HL-60 (cell line): ENCODE results near the gene TOP2A.

ENCODE experiments used
- DNase-seq, 2 experiments: peaks; one replicate each; pipeline ENCODE4 v3.0.0-alpha.2; 2010 to 2020; ENCODE audit warnings: low read depth in 1 of 2, low spot score in 1 of 2
- H3K27ac ChIP-seq: fragments of 250-450 bp; sonication (Bioruptor Pico); replicated peaks from 2 replicates; pipeline ENCODE4 v1.5.1; 2020; ENCODE audit warnings: mild to moderate bottlenecking, moderate library complexity
- H3K27me3 ChIP-seq: fragments of 250-450 bp; sonication (Bioruptor Pico); 2 replicates; pipeline ENCODE4 v1.5.1; 2021; ENCODE audit warnings: mild to moderate bottlenecking, moderate library complexity; ENCODE audit not compliant: insufficient read depth, poor library complexity, severe bottlenecking
- H3K4me3 ChIP-seq: replicated peaks from 2 replicates; pipeline ENCODE4 v1.5.1; 2011; ENCODE audit warnings: mild to moderate bottlenecking, control low read depth, low read length; ENCODE audit not compliant: insufficient read depth
- GABPA ChIP-seq: IDR thresholded peaks from 2 replicates; pipeline ENCODE4 v1.6.1; 2012; ENCODE audit warnings: low read depth
- POLR2AphosphoS5 ChIP-seq: IDR thresholded peaks from 2 replicates; pipeline ENCODE4 v1.6.1; 2012; ENCODE audit warnings: low read depth
- SPI1 ChIP-seq: IDR thresholded peaks from 2 replicates; pipeline ENCODE4 v1.6.1; 2012; ENCODE audit warnings: low read depth, mild to moderate bottlenecking, borderline replicate concordance
- TF ChIP-seq, protein P1 (sequence below): IDR thresholded peaks from one replicate; pipeline ENCODE4 v1.5.1; 2011; ENCODE audit warnings: low read length, control low read depth, inconsistent platforms; ENCODE audit not compliant: insufficient read depth
- TF ChIP-seq, protein P2 (sequence below): IDR thresholded peaks from 2 replicates; pipeline ENCODE4 v1.6.1; 2012; ENCODE audit warnings: low read depth; ENCODE audit not compliant: insufficient replicate concordance

TOP2A gene

DNA sequence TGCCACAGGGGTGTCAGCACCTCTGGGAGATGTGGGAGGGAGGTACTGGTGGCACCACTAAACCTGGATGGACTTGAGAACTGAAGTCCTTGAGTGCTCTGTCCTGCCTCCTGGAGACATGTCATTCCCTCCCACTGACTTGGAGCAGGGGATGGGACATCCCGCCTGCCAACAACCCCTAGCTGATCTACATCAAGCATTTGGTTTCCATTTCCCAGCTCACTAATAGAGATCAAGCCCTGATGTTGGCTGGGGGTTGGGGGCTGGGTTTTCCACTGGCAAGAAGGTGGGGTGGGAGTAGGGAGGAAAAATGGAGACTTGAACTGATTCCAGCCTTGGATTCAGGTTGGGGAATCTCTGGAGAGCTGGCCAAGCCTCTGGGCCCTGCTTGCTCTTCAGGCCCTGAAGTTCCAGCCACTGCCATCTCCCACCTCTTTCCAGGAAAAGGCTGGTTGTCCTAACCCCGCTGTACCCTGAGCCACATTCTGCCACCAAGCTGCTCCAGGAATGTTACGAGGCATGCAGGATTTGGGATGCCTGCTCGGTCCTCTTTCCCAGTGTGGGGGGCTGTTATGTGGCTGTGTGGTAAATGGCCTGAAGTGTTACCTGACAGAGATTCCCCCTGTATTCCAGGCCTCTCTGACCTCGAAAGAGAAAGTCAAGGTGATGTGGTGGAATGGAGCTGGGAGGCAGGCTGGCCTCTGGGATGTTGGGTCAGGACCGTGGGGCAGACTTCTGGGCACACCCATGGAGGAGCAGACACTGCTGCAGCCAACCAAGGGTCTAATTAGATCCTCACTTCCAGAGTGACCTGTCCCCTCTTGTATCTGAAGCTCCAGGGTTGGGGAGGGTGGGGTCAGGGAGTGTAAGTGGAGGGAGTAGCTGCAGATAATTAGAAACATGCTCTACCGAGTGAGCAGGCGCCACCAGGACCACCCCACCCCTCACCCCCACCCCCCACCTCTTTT, 42.2 kb upstream of the TOP2A start:
- no peak for TF ChIP-seq SPI1
- no peak for TF ChIP-seq GABPA
- TF ChIP-seq, protein P1, sequence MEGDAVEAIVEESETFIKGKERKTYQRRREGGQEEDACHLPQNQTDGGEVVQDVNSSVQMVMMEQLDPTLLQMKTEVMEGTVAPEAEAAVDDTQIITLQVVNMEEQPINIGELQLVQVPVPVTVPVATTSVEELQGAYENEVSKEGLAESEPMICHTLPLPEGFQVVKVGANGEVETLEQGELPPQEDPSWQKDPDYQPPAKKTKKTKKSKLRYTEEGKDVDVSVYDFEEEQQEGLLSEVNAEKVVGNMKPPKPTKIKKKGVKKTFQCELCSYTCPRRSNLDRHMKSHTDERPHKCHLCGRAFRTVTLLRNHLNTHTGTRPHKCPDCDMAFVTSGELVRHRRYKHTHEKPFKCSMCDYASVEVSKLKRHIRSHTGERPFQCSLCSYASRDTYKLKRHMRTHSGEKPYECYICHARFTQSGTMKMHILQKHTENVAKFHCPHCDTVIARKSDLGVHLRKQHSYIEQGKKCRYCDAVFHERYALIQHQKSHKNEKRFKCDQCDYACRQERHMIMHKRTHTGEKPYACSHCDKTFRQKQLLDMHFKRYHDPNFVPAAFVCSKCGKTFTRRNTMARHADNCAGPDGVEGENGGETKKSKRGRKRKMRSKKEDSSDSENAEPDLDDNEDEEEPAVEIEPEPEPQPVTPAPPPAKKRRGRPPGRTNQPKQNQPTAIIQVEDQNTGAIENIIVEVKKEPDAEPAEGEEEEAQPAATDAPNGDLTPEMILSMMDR: no peak
- TF ChIP-seq, protein P2, sequence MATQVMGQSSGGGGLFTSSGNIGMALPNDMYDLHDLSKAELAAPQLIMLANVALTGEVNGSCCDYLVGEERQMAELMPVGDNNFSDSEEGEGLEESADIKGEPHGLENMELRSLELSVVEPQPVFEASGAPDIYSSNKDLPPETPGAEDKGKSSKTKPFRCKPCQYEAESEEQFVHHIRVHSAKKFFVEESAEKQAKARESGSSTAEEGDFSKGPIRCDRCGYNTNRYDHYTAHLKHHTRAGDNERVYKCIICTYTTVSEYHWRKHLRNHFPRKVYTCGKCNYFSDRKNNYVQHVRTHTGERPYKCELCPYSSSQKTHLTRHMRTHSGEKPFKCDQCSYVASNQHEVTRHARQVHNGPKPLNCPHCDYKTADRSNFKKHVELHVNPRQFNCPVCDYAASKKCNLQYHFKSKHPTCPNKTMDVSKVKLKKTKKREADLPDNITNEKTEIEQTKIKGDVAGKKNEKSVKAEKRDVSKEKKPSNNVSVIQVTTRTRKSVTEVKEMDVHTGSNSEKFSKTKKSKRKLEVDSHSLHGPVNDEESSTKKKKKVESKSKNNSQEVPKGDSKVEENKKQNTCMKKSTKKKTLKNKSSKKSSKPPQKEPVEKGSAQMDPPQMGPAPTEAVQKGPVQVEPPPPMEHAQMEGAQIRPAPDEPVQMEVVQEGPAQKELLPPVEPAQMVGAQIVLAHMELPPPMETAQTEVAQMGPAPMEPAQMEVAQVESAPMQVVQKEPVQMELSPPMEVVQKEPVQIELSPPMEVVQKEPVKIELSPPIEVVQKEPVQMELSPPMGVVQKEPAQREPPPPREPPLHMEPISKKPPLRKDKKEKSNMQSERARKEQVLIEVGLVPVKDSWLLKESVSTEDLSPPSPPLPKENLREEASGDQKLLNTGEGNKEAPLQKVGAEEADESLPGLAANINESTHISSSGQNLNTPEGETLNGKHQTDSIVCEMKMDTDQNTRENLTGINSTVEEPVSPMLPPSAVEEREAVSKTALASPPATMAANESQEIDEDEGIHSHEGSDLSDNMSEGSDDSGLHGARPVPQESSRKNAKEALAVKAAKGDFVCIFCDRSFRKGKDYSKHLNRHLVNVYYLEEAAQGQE: no peak
- TF ChIP-seq POLR2AphosphoS5: no peak
- no peak overlapping the region for H3K4me3 ChIP-seq
- DNase-seq: no peak
- peaks cover 3% of the 10 kb centered on the region for H3K27me3 ChIP-seq
- no peak overlapping the region for H3K27ac ChIP-seq

DNA sequence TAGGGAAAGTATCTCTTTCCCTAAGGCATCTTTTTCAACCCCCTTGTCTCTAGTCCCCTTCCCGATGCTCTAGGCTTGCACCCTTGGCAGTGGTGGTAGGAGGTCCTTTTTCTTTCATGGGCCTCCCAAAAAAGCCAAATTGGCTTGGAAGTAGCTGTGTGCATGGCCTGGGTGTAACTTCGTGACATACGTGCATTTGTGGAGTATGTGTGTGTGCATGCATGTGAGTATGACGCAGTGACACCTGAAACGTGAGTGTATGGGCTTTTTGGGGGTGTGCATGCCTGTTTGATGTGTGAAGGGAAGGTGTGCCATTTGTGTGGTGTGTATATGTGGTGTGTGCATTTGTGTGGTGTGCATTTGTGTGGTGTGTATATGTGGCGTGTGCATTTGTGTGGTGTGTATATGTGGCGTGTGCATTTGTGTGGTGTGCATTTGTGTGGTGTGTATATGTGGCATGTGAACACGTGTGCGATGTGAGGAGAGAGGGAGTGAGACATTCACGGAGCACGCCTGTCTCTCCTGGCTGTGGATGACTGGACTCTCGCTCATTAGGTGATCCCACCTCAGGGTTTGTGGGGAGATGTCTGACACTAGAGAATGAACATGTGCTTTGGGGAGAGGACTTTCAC, 41.3 kb upstream of the TOP2A start:
- Histone ChIP-seq H3K27me3 (peaks cover 3% of the 10 kb centered on the region), H3K27ac (no peak overlapping the region), H3K4me3 (no peak overlapping the region)
- no peak for DNase-seq
- TF ChIP-seq SPI1 (no peak), POLR2AphosphoS5 (no peak), GABPA (no peak)
- TF ChIP-seq, protein P2: no peak
- TF ChIP-seq, protein P1: no peak

DNA sequence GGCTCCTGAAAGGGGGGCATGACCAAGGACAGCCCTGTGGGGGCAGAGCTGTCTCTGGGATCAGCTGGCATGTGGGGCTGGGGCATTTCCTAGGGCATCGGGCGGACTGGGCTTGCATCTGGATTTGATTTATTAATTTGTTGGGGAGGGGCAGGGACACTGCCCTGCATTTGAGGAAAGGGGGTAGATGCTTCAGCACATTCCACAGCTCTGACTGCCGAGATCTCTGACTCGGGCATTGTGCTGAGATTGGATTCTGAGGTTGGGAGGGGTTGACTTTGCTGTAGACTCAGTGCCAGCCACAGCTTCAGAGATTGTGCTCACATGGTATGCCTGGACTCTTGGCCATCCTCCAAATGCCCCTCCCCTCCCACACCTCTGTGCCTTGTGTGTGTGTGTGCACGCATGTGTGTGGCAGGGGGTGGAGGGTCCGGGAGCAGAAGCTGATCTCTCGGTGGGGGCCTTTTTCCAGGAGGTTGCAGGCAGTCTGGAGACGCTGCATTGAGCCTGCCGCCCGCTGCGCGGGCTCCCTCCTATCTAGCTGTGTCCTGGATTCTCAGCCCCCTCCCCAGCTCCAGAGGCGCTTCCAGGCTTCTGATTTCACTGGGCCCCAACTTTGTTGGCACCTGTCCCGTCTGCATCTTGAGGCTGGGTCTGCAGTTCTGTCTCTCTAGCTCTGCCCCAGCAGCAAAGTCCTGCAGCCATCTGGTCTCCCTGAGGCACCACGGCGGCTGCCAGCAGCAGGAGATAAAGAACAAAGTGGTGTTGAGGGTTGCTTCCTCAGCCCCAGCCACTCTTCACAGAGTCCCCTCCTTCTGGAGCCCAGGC, 40.5 kb upstream of the TOP2A start:
- Histone ChIP-seq H3K4me3 (no peak overlapping the region), H3K27ac (no peak overlapping the region), H3K27me3 (peaks cover 3% of the 10 kb centered on the region)
- no peak for TF ChIP-seq POLR2AphosphoS5
- TF ChIP-seq SPI1: no peak
- TF ChIP-seq GABPA: no peak
- TF ChIP-seq, protein P1: no peak
- TF ChIP-seq, protein P2: no peak
- DNase-seq: no peak
